GM23248 (cell line): ENCODE results near the gene OR2V1.
A peak's percentile ranks its signal among the peaks of the same experiment; 100 is the strongest.

Source experiments
- EZH2 ChIP-seq: fragments of 200-600 bp; sonication (generic); IDR thresholded peaks from 2 replicates; pipeline ENCODE4 v1.6.1; 2018; ENCODE audit warnings: antibody characterized with exemption, mild to moderate bottlenecking; ENCODE audit not compliant: insufficient read depth, poor library complexity, severe bottlenecking
- EZH2phosphoT487 ChIP-seq: fragments of 200-600 bp; sonication (generic); IDR thresholded peaks from 2 replicates; pipeline ENCODE4 v1.6.1; 2018; ENCODE audit warnings: antibody characterized with exemption, moderate library complexity, mild to moderate bottlenecking, low read depth; ENCODE audit not compliant: insufficient read depth

- TF ChIP-seq EZH2phosphoT487 (no peak), EZH2 (peak; percentile 52)
Measured at GRCh38 chr5:181098762-181099601, 32.0 kb downstream of the OR2V1 start.
